K562 treated with DMSO at 1 percent for 48 hours (cell line): ENCODE results near the gene TMEM74B. TPM values are rescaled to one million over a fixed set of nuclear protein-coding genes. Genes with fewer than 3 reads are reported as not detected.

Experiments used
- total RNA-seq: library from RNA; unstranded; fragments of 300-600 nt; gene quantifications from 2 replicates; pipeline ENCODE4 v1.2.3, GENCODE V29; 2022; ENCODE audit warnings: low replicate concordance; ENCODE audit errors: extremely low read depth

The TMEM74B gene
- not detected in 2 replicates for total RNA-seq

GRCh38 chr20:1184638-1185315 is at the start of gene TMEM74B:
Gene TMEM74B, minus strand, starts transcription at chr20:1184981. Its CDS starts 1,180 bp downstream, at chr20:1183801.

GRCh38 chr20:1225783-1226654 is 41.2 kb upstream of the TMEM74B start, which contains the start of gene RAD21L1:
Gene RAD21L1, plus strand, starts transcription at chr20:1226044. Its CDS starts 2,410 bp downstream, at chr20:1228454.

GRCh38 chr20:1202762-1203504 is 18.2 kb upstream of the TMEM74B start, which contains the start of gene C20orf202:
Gene C20orf202, plus strand, starts transcription at chr20:1203454. Its CDS starts 132 bp downstream, at chr20:1203586.

Other genes with a start within 250 kb of the TMEM74B start
- not detected in 2 replicates for gene RSPO4, start 182.7 kb downstream of the TMEM74B start, total RNA-seq
- gene PSMF1, start 66.4 kb downstream of the TMEM74B start, total RNA-seq = not detected in 2 replicates
- gene C20orf202, start 18.5 kb upstream of the TMEM74B start, total RNA-seq = not detected in 2 replicates
- not detected in 2 replicates for gene RAD21L1, start 41.1 kb upstream of the TMEM74B start, total RNA-seq
- gene SNPH, start 81.3 kb upstream of the TMEM74B start, total RNA-seq = not detected in 2 replicates
- not detected in 2 replicates for gene SDCBP2, start 144.2 kb upstream of the TMEM74B start, total RNA-seq
- not detected in 2 replicates for gene FKBP1A, start 208.1 kb upstream of the TMEM74B start, total RNA-seq